Measurements from ENCODE around the gene KIF4A. TPM values are rescaled to one million over a fixed set of nuclear protein-coding genes. Genes with fewer than 3 reads are reported as not detected.

Gene KIF4A
- total RNA-seq: 6.9 and 10.4 TPM in 2 replicates

GRCh38 chrX:70289793-70290770, at the start of gene KIF4A, which contains the start of gene PDZD11:
KIF4A (plus strand) TSS chrX:70290104; CDS start chrX:70290459, 355 bp downstream.
PDZD11 (minus strand) TSS chrX:70289927; CDS start chrX:70289341, 586 bp downstream.

GRCh38 chrX:70260104-70260503, 29.8 kb upstream of the KIF4A start, which contains the start of gene P2RY4:
P2RY4 (minus strand) TSS chrX:70260204; CDS start chrX:70259624, 580 bp downstream.

GRCh38 chrX:70268034-70268433, 21.9 kb upstream of the KIF4A start, which contains the start of gene ARR3:
ARR3 (plus strand) TSS chrX:70268334; CDS start chrX:70269386, 1,052 bp downstream.

DNA sequence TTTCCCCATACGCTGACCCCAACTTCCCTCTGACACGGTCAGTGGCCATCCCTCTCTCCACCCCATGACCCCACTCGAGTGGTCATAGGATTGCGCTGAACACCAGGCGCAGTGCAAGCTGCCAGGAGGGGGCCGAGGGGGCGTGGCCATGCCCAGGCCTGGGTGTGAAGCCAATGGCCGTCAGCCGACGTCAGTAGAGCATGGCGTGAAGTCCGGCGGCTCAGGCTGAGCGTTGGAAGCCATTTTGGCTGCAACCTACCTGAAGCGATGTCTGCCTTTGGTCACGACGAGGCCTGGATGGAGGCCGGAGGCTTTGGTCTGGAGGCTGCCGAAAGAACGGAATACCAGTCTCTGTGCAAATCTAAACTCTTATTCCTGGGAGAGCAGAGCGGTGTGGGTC, 8.0 kb upstream of the KIF4A start, which contains the start of gene RAB41:
Gene RAB41, plus strand, starts transcription at position 222 of the 400 bp plus-strand sequence. Its CDS starts 46 bp downstream, at position 268.

DNA sequence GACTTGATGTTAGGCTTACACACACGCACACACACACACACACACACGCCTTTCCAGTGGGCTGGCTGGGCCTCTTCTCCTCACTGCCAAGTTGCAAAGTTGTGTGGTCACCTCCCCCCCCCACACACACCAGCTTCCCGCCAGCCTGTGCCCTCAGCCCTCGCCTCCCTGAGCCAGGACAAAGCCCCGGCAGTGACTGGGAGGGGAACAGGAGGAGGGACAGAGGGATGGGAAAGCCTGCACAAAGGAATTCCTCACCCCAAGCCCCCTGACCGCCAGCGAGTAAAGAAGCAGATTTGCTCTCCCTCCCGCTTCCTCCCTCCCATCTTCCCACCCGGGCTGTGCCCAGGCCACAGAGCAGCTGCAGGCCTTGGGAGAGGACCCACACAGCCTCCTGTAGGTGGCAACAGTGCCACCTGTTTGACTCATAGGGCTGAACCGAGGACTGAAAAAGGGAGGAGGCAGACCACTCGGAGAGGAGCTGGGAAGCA, 133.0 kb downstream of the KIF4A start, which contains the start of gene GDPD2:
Gene GDPD2, plus strand, starts transcription at position 464 of the 491 bp plus-strand sequence. CDS start 1,671 bp downstream, outside the sequence.

GRCh38 chrX:70444326-70444945, 154.5 kb downstream of the KIF4A start, which contains the start of gene DLG3:
DLG3 (plus strand) TSS chrX:70444835; CDS start chrX:70445202, 367 bp downstream.

Small RNAs within 50 kb of the gene (small RNA-seq; reads per million reads assigned to genes)
- not detected for gene RNA5SP507
- gene RNU4-81P: not detected
- gene RNY4P23: 0.34 reads per million

Other genes with a start within 250 kb of the KIF4A start
- gene AWAT2, start 240.2 kb upstream of the KIF4A start, total RNA-seq: not detected in 2 replicates
- gene OTUD6A, start 227.6 kb upstream of the KIF4A start, total RNA-seq: not detected in 2 replicates
- gene IGBP1, start 156.7 kb upstream of the KIF4A start, total RNA-seq: 80.3 and 90.7 TPM in 2 replicates
- not detected in 2 replicates for gene DGAT2L6, start 112.6 kb upstream of the KIF4A start, total RNA-seq
- not detected in 2 replicates for gene AWAT1, start 55.4 kb upstream of the KIF4A start, total RNA-seq
- 0.43 and 0.52 TPM in 2 replicates for gene P2RY4, start 29.9 kb upstream of the KIF4A start, total RNA-seq
- not detected in 2 replicates for gene ARR3, start 21.8 kb upstream of the KIF4A start, total RNA-seq
- not detected in 2 replicates for gene RAB41, start 7.9 kb upstream of the KIF4A start, total RNA-seq
- gene PDZD11, start 177 bp upstream of the KIF4A start, total RNA-seq: 59.9 and 63.0 TPM in 2 replicates
- gene GDPD2, start 133.2 kb downstream of the KIF4A start, total RNA-seq: under 0.01 TPM in 1 of 2 replicates, not detected in the other
- 6.0 and 11.6 TPM in 2 replicates for gene DLG3, start 154.7 kb downstream of the KIF4A start, total RNA-seq

All from articular chondrocyte of knee joint (primary cell).